Occipital lobe (tissue), 2 donors: ENCODE data around the gene JAKMIP1. TPM values are rescaled to one million over a fixed set of nuclear protein-coding genes. Genes with fewer than 3 reads are reported as not detected.

Source experiments
- DNase-seq: peaks from one replicate; lab custom pipeline; 2025; lab: John Stamatoyannopoulos, UW
- total RNA-seq: library from RNA; depleted of rRNA; stranded (reverse); fragments of >200 nt; gene quantifications from one replicate; pipeline ENCODE4 v1.2.3, GENCODE V29; 2014

JAKMIP1 gene
- total RNA-seq, 1 donor from 2014 or later: 44.5 TPM

DNA sequence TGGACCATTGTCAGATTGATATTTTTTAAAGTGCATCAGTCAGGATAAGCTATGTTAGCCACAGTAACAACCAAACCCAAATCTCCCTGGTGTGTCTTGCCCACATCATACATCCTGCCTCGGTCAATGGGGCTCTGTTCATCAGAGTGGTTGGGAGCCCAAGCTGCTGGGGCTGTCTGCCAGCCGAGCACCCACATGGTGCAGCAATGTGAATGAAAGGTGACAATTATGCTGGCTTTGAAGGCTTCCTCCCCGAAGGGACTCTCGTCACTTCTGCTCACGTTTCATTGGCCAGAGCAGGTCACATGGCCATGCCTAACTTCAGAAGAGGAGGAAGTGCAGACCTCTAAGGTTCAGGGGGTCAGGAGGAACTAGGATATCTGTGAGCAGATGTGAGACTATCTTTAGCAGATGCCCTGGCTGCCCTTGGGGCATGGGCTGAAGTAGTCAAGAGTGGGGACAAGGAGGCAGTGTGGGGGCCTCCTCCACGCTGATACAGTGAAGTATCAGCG, 1.3 kb upstream of the JAKMIP1 start:
- DNase-seq: no peak

DNA sequence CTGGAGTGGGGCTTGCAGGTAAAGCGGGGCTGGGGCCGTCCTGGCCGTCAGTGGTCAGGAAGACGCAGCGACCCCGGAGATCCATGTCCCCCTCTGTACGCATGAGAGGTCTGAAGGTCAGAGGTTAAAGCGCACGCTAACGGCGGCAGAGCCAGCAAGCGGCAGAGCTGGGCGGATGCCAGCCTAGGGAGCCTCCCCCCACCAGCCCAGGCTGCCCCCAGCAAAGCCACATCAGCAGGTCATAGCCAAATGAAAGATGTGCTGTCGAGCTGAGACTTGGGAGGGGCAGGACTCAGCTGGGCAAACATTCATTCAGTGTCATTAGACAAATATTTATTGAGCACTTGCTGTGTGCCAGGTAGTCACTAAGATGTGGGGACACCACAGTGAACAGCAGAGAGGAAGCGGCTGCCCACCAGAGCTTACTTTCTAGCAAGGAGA, 593 bp upstream of the JAKMIP1 start:
- no peak for DNase-seq

DNA sequence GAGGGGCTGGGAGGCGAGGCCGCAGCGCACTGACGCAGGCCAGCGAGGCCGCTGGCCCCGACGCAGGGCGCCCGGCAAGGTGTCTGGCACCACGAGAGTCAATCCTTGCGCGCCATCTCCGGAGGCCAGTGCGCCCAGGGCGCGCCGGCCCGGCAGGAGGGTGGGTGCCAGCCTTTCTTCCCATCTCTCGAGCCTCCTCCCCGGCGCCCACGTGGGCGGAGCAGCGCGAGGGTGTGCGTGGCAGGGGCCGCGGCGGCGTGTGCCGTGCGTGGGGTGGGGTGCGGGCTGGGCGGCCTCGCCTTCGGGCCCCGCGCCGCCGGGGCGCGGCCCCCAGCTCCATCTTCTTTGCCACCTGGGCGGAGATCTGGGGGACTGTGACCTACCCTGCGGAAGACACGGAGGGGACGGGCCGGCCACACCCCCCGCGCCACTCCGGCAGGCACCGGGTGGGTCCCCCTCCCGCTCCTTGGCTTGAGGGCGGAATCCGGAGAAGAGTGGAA, 877 bp downstream of the JAKMIP1 start:
- DNase-seq: no peak

DNA sequence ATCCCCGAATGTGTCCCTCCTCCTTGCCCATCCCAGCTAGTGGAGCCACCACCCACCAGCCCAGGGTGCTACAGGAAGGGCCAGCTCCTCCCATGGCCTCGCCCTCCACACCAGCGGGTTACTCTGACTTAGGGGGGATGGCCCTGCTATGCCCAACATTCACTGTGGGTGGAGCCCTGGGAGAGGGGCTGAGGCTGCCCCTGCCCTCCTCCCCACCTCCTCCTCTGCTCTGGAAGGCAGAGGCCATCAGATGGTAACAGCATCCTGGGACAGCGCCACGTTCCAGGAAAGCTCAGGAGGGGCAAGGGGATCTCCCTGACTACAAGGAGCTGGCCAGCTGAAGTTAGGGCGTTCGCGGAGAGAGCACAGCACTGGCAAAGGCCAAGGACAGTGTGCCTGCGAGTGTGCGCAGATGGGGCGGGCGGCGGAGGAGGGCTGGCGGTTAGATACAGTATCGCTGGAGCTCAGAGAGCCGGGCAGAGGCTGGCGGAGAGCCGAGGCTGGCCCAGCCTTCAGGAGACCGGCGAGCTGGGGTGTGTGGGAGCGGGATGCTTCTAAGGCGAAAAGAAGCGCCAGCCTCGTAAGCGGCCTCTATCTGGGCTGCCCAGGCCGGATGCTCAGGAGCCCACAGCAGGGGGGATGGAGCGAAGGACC, 1.5 kb downstream of the JAKMIP1 start:
- DNase-seq: peak; percentile 42

DNA sequence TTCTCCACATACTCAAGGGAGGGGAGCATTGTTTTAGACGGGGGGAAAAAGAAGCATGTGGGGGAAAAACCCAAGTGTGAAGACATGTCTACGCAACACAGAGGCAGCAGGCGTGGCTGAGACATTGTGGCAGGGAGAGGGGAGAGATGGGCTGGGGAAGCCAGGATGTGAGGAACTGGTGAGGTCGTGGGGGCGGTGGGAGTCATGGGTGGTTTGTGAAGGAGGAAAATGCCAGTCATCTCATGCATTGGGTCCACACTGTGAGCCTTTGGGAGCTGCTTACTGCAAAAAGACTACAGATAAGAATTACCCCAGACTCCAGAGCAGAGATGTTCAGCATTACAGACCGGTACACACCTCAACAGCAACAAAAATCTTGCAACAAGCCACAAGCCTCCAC, 2.1 kb downstream of the JAKMIP1 start:
- no peak for DNase-seq

DNA sequence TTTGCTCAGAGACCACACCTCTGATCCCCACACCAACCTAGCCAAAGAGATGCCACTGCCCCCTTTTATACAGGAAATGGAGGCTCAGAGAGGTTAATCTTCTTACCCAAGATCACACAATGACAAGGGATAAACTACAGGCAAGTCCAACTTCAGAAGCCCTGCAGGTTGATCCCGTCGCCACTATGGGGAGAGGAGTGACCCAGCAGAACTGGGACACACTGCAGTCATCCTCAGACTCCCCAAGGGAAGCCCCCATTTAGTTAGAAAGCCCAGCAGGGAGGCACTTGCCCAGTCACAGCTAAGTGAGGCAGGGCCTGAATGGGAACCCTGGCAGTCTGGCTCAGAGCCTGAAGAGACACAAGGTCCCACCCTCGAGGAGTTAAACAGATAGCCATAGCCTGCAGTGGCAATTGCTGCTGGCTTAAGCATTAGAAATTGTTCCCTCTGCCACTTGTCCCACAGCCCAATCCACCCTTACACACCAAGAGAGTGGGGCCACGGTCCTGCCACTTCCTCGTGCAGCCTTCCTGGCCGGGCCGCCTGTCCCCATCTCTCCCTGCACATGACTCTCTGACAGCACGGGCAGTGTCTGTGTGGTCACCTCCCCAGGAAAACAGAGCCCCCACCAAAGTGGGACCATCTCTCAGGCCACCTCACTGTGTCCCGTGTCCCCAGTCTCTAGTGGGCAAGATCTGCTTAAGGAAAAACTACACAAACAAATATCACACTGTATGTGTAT, 2.7 kb downstream of the JAKMIP1 start:
- no peak for DNase-seq

DNA sequence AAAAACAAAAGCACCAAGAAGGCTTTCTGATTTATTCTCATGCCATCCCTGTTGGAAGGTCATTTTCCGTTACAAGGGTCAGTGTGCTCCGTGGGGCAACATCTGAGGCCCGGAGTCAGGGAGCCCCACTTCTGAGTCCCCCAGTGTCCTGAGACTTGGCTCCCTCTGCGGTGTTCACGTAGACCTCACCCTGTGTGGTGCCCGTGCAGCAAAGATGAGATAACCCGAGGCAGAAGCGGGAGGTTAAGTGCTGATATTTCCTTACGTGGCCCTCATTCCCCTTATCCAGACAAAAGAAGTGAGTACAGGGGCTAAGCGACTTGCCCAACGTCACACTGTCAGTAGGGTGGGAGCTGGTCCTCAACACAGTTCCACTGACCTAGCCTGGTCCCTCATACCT, 3.5 kb downstream of the JAKMIP1 start:
- DNase-seq: no peak

DNA sequence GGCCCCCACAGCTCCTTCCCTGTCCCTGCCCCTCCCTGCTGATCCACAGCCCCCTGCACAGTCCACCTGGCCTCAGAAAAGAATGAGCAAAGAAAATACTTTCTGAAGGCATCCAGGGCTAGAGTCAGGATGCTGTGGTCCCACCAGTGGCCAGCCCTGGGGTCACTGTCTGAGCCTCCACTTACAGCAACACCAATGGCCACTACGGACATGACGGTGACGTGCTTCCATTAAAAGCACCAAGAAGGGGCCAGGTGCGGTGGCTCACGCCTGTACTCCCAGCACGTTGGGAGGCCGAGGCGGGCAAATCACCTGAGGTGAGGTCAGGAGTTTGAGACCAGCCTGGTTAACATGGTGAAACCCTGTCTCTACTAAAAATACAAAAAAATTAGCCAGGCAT, 4.0 kb downstream of the JAKMIP1 start:
- no peak for DNase-seq

DNA sequence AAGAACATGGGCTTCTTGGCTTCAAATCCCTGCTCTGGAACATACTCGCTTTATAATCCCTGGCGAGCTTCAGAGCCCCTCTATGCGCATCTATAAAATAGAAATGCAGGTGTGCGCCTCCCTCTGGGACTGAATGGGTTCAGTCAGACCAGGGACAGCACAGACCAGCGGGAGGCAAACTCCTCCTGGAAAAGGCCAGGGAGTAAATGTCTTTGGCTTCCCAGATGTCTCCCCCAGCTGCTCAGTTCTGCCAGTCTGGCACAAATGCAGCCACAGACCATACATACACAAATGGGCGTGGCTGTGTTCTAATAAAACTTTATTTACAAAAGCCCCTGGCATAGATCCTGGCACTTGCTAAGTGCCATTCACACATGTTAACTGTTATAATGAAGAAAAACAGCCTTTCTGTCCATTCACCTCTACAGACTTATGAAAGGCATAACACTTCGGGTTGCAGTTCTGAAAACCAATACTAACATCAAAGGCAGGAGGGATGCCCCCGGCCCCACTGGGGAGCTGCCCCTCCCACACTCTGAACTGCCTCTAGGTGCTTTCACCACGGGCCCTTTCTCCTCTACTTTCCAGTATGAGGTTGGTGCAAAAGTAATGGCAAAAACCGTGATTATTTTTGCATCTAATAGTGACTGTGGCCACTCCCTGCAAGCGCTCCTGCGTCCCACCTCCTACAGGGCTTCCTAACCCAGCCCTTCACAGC, 4.6 kb downstream of the JAKMIP1 start:
- DNase-seq: no peak

DNA sequence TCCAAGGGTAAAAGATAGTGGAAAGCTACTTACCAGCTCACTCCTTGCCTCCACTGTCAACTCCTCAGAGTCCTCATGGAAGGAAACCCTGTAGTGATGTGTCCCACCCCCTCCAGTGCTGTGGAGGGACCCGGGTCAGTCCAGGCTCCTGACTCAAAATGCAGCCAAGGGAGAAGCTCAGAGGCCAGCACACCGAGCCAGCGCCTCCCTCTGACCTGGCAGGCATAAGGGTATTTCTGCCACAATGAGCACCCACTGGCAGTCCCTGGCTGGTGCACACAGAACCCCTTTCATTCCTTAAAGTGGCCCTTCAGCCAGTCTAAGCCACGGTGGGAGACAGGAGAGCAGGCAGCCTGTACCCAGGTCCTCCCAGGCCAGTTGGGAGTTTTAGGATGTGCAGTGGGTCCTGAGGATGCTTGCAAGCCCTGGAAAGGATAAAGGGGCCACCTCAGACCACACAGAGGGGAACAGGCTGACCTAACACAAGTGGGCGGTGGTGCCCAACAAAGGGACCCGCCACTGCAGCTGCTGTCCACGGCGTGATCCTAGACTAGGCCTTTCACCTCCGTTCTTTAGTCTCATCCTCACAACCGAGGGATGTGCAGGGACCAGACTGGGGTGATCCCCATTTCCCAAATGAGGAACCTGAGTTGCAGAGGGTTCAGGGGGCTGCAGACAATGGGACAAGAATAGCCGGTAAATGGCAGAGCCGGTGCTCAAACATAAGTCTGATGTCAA, 5.7 kb downstream of the JAKMIP1 start:
- no peak for DNase-seq

DNA sequence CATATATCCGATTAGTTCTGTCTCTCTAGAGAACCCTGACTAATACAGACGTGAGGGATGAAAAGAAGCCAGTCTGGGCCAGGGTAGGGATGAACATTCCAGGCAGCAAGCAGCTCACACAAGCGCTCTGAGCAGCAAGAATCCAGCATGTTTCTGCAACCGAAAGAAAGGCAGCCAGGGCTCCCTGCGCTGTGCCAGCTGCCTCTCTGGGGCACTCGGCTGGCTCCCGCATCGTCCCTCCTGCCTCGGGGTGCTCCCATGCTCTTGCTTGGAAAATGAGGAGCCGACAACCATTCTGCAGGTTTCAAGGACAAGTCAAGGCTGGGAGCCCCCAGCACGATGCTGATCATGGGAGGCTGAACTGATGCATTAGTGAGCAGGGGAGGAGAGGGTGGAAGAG, 7.0 kb downstream of the JAKMIP1 start:
- DNase-seq: peak; percentile 50

DNA sequence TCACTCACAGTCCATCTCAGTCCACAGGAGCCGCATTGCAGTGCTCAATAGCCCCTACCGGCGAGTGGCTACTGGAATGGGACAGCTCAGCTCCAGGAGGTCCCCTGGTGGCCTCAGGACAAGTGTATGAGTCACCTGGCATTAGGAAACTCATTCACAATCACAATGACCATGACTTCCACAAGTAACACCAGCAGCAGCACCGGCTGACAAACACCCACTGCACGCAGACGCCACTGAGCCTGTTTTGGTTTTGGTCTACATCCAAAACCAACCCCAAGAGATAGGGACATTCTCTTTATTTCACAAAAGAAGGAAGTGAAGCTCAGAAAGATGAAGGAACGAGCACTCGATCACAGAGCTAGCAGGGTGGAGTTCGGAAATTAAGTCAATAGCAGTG, 8.1 kb downstream of the JAKMIP1 start:
- DNase-seq: peak; percentile 44

DNA sequence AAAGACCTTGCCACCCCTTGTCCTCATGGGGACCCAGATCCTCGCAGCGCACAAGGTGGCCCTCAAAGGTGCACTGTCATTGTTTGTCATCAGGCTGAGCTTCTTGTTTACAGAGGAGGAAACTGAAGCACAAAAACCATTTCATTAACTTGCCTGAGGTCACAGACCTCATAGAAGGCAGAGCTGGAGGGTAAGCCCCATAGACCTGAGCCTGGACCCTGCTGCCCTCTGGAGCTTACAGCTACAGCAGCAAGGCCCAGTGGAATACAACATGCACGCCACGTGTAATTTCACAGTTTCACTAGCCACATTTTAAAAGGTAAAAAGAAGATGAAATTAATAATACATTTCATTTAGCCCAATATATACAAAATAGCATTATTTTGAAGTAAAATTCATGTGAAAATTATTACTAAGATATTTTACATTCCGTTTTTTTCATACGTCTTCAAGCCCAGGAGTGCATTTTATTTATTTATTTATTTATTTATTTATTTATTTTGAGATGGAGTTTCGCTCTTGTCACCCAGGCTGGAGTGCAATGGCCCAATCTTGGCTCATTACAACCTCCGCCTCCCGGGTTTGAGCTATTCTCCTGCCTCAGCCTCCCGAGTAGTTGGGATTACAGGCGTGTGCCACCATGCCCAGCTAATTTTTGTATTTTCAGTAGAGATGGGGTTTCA, 8.8 kb downstream of the JAKMIP1 start:
- no peak for DNase-seq

DNA sequence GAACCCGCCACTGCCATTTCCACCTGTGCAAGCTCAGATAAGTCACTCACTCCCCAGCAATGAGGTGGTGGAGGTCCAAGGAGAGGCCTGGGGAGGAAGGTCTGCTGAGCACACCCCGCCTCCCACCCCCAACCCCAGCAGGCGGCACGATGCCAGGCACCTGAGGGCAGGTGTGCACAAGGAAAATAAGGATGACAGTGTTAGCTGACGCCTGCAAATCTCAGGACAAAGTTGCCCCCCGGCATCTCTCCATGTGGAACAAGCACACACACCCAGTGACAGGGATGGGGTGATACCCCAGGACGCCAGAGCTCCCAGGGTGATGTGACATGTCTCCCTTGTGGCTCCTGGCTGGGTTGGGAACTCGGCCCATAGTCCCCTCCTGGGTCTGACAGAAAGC, 9.9 kb downstream of the JAKMIP1 start:
- no peak for DNase-seq

DNA sequence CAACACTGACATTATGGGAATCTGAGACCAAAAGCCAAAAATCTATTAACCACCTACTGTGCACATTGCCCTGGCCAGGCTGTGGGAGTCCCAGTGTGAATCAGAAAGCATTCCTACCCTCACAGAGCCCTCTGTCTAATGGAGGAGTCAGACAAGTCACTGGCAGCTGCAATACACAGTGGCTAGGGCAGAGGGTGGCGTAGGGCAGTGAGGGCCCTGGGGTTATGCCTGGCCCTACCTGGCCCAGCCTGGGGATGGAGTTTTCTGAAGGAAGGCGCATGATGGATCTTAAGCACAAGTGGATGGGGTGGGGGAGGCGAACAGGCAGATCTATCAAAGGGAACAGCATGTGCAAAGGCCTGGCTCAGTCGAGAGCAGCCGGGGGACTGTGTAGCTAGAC, 10.8 kb downstream of the JAKMIP1 start:
- DNase-seq: no peak

DNA sequence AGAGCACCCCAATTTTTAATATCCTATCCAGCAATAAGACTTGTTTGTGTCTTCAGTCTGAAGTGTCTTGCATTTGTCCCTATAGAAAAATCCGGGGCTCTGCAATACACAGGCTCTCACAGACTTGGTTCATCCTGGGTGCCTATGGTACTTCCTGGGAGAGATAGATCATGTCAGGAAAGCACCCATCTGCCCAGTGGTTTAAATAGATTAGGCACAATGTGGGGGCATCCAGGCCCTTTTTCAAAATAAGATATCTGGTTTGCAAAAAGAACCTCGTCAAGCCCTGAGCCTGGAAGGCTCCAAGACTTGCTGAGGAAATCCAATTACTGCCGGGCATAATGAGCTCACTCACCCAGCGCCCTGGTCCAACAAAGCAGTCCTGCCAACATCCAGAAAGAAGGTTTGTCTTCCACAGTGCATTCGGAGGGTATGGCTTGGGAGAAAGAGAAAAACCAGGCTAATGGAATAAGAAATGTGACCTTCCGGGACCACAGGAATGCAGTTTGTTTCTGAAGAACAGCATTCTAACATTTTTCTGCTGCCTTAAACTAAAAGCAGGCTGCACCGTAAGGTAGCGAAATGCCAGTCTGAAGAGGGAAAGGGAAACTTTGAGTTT, 11.6 kb downstream of the JAKMIP1 start:
- DNase-seq: no peak

DNA sequence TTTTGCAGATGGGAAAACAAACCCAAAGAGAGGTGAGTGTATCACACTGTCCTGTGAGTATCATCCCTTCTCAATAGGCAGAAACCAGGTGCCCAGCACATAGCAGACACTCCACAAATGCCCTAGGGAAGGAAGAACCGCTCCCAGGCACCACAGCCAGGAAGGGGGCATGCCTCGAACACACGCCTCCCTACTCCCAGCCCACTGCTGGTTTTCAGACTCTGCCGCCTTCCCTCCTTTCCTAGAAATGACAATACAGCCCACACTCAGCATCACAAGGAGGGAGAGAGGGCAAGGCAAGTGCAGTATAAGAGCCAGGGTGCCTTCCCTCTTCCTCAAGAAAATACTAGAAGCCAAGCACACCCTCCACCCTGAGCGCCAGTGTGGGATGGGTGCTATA, 16.2 kb downstream of the JAKMIP1 start:
- no peak for DNase-seq

DNA sequence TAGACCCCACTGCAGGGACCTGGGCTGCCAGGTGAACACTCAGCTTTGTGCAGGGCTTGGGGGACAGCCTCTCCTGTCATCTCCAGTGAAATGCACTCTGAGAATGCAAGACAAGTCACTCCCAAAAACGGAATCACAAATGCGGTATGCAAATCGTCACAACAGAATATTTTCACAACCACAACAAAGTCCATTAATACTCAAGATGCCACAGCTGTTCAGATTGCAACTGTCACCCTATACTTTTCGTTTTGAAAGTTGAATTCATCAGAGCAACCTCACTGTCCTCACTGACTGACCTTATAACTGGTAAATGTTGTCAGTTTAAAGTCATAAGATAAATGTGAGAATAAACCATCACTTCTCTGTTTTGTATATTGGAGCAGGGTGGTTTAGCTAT, 16.6 kb downstream of the JAKMIP1 start:
- DNase-seq: no peak

DNA sequence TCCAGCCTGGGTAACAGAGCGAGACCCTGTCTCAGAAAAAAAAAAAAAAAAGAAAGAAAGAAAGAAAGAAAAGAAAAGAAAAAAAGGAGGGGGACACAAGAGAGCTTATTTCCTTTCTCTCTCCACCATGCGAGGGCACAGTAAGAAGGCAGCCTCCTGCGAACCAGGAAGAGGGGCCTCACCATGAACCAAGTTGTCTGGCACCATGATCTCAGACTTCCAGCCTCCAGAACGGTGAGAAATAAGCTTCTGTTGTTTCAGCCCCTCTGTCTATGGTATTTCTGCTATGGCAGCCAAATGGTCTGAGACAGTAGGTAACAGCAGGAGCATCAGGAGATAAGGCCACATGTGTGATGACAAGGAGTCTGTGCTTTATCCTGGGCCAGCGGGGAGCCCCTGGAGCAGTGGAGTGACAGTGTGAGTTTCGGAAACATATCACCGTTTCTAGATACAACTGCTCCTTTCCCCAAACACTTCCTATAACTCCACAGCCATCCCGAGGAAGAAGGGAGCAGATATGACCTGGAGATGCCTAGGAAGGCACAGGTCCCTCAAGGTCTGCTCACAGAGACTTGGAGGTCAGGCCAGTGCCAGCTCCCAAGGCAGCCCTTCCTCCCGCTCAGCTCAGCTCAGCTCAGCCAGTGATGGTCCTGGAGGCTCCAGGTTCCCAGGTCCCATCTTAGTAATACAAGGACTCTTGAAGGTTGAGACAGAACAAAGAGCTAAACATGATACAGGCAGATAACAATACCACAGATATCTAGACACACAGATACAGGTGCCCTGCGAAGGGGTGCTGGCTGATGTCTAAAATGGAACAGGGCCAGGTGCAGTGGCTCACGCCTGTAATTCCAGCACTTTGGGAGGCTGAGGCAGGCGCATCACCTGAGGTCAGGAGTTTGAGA, 17.7 kb downstream of the JAKMIP1 start:
- DNase-seq: no peak
